ENCODE data around the gene GRIA2. TPM values are rescaled to one million over a fixed set of nuclear protein-coding genes. Genes with fewer than 3 reads are reported as not detected.

Gene GRIA2
- polyA plus RNA-seq, 1 of the 3 experiments (the other 2 are of a cell fraction): 0.16 TPM

- no peak for TF ChIP-seq IRF3 (IDR thresholded peaks at IDR 0.05; ENCODE audit: low read depth, low read length)
- TF ChIP-seq RAD21 (IDR thresholded peaks at IDR 0.05; ENCODE audit: low read length): no peak
- TF ChIP-seq TAF1 (IDR thresholded peaks at IDR 0.05; ENCODE audit: borderline replicate concordance, low read depth, low read length): no peak
Measured at GRCh38 chr4:157293673-157294072, 73.1 kb downstream of the GRIA2 start (continued).

- Histone ChIP-seq H3K4me3 (ENCODE audit: low read depth in 2 of 2, low read length in 1 of 2) (no peak overlapping the region), H3K4me1 (ENCODE audit: control insufficient read depth in 1 of 2, insufficient read depth in 2 of 2, low read depth in 1 of 2, low read length in 1 of 2) (no peaks in the 10 kb centered on the region), H3K9ac (no peak overlapping the region), H3K4me2 (no peak overlapping the region), H3K9me2 (no peaks in the 10 kb centered on the region), H3K36me3 (replicated peaks in 1 of 2; ENCODE audit: control insufficient read depth in 1 of 2, insufficient read depth in 2 of 2, low read length in 1 of 2) (no peaks in the 10 kb centered on the region), H2AFZ (ENCODE audit: low read depth) (no peak overlapping the region), H3F3A (replicated peaks; ENCODE audit: insufficient read depth) (peaks cover 3% of the 10 kb centered on the region), H3K79me2 (ENCODE audit: insufficient read depth) (no peaks in the 10 kb centered on the region), H3K27me3 (ENCODE audit: insufficient read depth) (no peaks in the 10 kb centered on the region), H3K27ac (ENCODE audit: low read depth in 2 of 2, low read length in 1 of 2) (no peak overlapping the region), H4K20me1 (ENCODE audit: insufficient read depth) (no peaks in the 10 kb centered on the region), H3K9me3 (no peaks in the 10 kb centered on the region)
- 40% methylated on average over 2 of the region's 2 CpGs for WGBS (ENCODE audit: low lambda C conversion rate)
- POLR2A ChIA-PET: no interaction called here
- CTCF ChIA-PET: interaction anchor here (1.2 kb wide), 1 partner anchor 684 kb away, joined by 3 read pairs; no protein-coding TSS in a partner anchor
- TF ChIP-seq, protein P1, sequence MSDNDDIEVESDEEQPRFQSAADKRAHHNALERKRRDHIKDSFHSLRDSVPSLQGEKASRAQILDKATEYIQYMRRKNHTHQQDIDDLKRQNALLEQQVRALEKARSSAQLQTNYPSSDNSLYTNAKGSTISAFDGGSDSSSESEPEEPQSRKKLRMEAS (IDR thresholded peaks at IDR 0.05; ENCODE audit: low read depth): no peak
- TF ChIP-seq PBX3 (IDR thresholded peaks at IDR 0.05): no peak
- no peak for TF ChIP-seq RXRA (IDR thresholded peaks at IDR 0.05; ENCODE audit: borderline replicate concordance, low read depth)
- TF ChIP-seq TEAD4 (IDR thresholded peaks at IDR 0.05; ENCODE audit: borderline replicate concordance, insufficient read depth): no peak
- TF ChIP-seq TCF12 (IDR thresholded peaks at IDR 0.05): no peak
- TF ChIP-seq USF1 (IDR thresholded peaks at IDR 0.05; ENCODE audit: borderline replicate concordance, low read depth): no peak
- no peak for TF ChIP-seq RAD21 (IDR thresholded peaks at IDR 0.05; ENCODE audit: low read length)
- TF ChIP-seq, protein P2, sequence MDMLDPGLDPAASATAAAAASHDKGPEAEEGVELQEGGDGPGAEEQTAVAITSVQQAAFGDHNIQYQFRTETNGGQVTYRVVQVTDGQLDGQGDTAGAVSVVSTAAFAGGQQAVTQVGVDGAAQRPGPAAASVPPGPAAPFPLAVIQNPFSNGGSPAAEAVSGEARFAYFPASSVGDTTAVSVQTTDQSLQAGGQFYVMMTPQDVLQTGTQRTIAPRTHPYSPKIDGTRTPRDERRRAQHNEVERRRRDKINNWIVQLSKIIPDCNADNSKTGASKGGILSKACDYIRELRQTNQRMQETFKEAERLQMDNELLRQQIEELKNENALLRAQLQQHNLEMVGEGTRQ (IDR thresholded peaks at IDR 0.05; ENCODE audit: borderline replicate concordance, low read depth, low read length): no peak
- TF ChIP-seq RFX5 (IDR thresholded peaks at IDR 0.05; ENCODE audit: low read length): no peak
- TF ChIP-seq EZH2phosphoT487 (IDR thresholded peaks at IDR 0.05; ENCODE audit: borderline replicate concordance, low read depth): no peak
- DNase-seq: no peak
Measured at GRCh38 chr4:157294575-157294974, 74.0 kb downstream of the GRIA2 start.
